HG02571 (cell line): ENCODE measurements around the gene RBM33.

Source experiments
- ATAC-seq: cut with Tn5 transposase; IDR thresholded peaks from one replicate; pipeline ENCODE4 v1.9.1; 2021; ENCODE audit warnings: mild to moderate bottlenecking, moderate library complexity; ENCODE audit not compliant: unreplicated experiment

The RBM33 gene

GRCh38 chr7:155763691-155764437 is 119.4 kb downstream of the RBM33 start:
- ATAC-seq = peak; percentile 52

- peak; percentile 22 for ATAC-seq
Measured at GRCh38 chr7:155764438-155764793, 120.0 kb downstream of the RBM33 start.

DNA sequence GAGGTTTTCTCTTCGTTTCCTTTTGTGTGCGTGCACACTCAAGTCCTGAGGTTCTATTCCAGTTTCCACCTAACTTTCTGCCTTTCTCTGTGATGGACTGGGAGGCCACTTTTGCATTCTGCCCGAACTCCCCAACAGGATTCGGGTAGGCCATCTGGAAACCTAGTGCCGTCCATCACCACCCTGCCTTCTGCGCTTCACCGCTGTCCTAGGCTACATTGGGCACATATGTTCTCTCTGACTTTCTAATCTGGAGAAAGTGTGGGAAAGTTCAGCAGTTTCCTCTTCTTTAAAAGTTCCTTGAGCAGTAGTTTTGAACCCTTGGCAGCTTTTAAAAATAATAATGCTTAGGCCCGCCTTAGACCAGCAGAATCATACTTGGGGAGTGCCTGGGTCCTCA is 121.0 kb downstream of the RBM33 start:
- ATAC-seq = no peak

GRCh38 chr7:155766386-155766785 is 121.9 kb downstream of the RBM33 start:
- ATAC-seq = no peak

DNA sequence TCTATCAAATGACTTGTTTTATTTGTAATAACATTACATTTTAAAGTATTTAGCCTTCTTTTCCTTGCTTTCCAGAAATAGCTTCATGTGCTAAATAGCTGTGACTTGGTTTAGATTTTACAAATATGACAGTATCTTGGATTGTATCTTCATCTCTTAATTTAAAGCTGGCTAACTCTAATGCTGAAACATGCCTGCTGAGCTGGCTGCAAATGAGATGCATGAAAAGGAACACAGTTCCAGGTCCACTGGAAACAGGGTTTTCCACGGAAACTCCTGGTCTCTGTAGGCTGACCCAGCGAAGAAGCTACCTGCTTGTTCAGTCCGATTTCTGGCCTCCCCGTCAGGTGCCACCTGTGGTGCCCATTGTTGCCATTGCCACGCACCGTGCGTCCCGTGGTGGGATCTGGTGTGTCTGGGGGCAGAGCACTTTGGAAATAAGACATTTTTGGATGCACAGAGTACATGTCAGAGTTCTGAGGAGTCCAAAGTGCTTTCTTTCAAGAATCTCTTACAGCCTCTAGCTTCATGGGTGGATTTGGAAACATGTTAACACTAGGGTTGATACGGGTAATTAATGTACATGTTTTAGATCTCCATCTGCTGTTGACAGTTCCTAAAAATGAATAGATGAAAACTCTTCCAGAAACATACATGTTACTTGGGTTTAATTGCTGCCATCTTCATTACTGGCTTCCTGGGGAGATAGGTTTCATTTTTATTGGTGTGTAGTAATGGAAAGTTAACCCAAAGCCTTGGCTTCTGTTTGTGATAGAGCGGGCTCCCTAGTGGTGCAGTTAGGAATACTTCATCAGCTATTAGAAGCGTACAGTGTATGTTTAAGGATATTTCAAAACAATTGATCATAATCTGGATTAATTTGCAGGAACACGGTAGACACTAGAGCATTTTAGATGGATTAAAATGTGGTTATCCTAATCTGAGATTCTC is 122.8 kb downstream of the RBM33 start:
- no peak for ATAC-seq

DNA sequence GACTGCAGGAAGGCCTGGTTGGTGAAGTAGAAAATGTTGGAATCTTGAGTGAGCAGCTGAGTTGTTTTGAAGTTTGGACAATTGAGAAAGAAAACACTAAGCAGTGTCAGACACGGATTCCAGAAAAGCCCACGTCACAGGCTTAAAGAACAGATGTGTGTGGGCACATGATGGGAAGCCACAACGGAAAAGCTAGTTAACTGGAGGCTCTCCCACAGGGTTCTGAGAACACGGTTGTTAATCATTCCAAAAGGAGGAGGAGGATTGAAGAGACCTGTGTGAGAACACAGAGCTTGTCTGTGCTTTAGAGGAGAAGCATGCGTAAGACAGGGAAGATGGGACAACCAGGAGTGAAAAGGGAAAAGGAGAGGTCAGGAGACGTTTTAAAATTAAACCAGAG is 125.2 kb downstream of the RBM33 start:
- ATAC-seq = no peak

- no peak for ATAC-seq
Measured at GRCh38 chr7:155770241-155770640, 125.8 kb downstream of the RBM33 start.

- ATAC-seq = no peak
Measured at GRCh38 chr7:155773531-155773930, 129.1 kb downstream of the RBM33 start.

DNA sequence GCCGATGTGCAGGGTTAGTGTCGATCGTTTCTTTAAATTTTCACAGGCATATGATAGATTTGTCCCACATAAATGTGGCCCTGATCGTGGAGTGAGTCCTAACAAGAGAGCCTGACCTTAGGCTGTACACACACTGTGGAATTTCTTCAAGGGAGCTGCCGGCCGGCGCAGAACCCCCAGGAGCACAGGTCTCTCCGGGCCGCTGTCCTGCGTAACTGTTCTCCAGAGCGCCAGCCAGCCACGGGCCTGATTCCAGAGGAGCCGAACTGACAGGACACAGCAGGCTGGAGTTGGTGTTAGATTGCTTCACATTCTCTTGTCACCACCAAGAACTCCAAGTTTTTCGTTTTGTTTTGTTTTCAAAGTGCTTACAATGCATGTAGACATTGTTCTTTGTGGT is 130.5 kb downstream of the RBM33 start:
- no peak for ATAC-seq

- no peak for ATAC-seq
Measured at GRCh38 chr7:155775691-155776090, 131.2 kb downstream of the RBM33 start.

- ATAC-seq = no peak
Measured at GRCh38 chr7:155776606-155777005, 132.1 kb downstream of the RBM33 start.

DNA sequence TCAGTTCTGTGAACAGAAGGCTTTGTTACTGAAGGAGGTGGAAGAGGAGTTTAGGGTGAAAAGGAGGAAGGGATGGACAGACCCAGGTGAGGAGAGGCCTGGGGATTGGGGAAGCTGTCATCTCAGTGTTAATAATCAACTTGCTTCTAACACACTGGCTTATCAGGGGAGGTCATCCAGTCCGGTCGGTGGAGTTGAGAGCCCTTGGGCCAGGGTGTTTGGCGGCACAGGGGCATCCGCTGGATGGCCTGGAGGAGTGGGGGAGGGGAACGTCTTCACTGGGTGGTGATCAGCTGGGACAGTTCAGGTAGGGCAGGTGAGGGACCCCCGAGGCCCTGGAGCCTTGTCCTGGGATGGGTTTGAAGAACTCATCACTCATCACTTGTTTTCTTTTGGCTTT is 133.9 kb downstream of the RBM33 start:
- ATAC-seq = no peak

DNA sequence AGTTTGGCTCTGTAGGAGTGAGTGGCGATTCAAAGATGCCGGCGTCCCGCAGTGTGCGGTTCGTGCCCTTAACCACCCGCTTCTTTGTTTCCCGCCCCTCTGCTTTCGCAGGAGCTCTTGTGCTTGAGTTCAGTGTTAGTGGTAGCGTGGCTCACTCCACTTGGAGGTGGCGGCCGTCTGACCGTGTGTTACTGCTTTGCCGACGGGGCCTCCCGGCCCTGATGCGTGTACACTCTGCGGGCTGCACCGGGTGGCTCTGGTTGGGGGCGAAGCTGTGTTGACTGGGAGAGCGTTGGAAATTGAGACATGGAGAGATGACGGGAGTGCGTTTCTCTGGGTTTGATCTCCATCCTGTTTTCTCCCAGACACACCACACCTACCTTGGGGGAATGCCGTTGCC is 136.4 kb downstream of the RBM33 start:
- no peak for ATAC-seq

- ATAC-seq = no peak
Measured at GRCh38 chr7:155781433-155781832, 137.0 kb downstream of the RBM33 start.

GRCh38 chr7:155782466-155782865 is 138.0 kb downstream of the RBM33 start:
- ATAC-seq = no peak

DNA sequence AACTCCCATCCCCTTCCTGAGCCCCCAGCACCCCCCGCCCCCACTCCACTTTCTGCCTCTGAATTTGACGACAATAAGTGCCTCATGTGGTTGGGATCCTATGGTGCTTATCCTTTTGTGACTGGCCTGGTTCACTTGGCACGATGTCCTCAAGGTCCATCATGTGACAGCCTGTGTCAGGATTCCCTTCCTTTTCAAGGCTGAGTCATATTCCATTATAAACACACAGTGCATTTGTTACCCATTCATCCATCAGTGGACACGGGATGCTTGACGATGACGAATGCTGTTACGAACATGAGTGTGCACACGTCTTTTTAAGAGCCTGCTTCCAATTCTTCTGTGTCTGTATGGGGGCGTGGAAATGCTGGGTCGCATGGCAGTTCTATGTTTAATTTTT is 141.1 kb downstream of the RBM33 start:
- no peak for ATAC-seq

- no peak for ATAC-seq
Measured at GRCh38 chr7:155786491-155786890, 142.0 kb downstream of the RBM33 start.

DNA sequence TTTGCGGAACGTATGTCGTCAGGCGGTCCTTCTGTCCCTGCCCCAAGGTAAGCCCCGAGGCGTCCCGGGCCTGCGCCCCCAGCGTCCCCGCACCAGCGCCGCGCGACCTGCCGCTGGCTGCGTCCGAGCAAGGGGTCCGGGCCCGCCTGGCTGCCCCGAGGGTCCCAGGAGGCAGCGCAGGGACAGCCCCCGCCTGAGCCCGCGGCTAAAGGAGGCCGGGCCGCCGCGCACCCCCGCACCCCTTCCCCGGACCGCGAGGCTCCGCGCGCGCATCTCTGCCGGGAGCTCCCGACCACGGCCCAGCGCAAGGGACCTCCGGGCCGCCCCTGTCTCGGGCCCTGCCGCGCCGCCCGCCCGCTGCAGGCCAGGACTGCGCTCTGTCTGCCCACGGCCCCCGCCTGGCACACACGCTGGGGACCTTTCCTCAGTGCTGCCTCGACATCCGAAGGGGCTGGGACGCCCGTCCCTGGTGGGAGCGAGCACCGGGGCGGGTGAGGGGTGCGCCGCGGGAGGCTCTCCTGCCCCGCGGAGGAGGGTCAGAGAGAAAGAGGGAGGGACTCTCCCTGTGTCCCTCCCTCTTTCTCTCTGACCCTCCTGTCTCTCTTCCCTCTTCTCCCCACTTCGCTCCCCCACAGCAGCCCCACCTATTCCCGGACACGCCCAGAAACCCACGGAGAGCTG is 142.8 kb downstream of the RBM33 start:
- no peak for ATAC-seq

- no peak for ATAC-seq
Measured at GRCh38 chr7:155788616-155789000, 144.1 kb downstream of the RBM33 start.

- ATAC-seq = no peak
Measured at GRCh38 chr7:155789001-155789725, 144.7 kb downstream of the RBM33 start.

DNA sequence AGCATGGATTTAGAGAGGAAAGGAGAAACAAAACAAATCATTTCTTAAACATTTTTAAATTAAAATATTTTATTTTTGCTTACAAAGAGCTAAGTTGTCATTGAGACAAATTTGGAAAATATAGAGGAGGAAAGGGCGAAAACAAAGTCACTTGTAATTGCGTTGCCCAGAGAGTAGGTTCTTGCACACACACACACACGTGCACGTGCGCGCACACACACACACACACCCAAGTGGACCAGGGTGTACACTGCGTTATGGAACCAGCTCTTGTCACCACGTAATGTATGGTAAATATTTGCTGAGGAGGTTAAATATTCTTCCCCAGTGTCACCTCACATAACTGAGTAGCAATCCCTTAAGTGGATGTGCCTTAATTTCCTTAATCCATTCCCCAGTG is 146.2 kb downstream of the RBM33 start:
- ATAC-seq = no peak
